GM10266 (cell line): ENCODE data around the gene ULK4.
A peak's percentile ranks its signal among the peaks of the same experiment; 100 is the strongest.
"Not testable (repeated sequence)": the region's sequence is repeated elsewhere in the genome, so short reads cannot be mapped to it uniquely, and the experiment has no call there.

ENCODE experiments used
- DNase-seq: peaks from one replicate; pipeline ENCODE4 v3.0.0; 2012; ENCODE audit errors: extremely low spot score
- TF ChIP-seq, protein P1 (sequence below): IDR thresholded peaks from 2 replicates; pipeline ENCODE4 v1.5.1; 2012; ENCODE audit warnings: mild to moderate bottlenecking, low read depth; ENCODE audit not compliant: control insufficient read depth, insufficient read depth; ENCODE audit errors: missing control alignments

ULK4 gene

DNA sequence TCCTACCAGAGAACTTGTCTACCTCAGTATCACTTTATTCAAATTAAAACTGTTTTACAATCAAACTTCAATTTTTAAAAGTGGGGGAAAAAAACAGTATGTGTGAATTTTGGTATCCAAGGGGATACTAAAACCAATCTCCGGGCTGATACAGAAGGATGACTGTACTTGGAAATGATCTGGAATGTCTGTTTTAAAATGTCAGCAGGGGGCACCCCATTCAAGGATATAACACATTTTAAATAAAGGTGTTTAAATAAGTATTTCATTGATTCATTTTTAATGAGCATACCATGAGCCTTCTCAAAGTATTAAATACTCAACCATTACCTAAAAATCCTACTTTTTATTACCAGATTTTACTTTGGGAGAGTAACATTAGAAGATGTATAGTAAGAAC lies 67.9 kb downstream of the ULK4 start:
- no peak for DNase-seq
- TF ChIP-seq, protein P1, sequence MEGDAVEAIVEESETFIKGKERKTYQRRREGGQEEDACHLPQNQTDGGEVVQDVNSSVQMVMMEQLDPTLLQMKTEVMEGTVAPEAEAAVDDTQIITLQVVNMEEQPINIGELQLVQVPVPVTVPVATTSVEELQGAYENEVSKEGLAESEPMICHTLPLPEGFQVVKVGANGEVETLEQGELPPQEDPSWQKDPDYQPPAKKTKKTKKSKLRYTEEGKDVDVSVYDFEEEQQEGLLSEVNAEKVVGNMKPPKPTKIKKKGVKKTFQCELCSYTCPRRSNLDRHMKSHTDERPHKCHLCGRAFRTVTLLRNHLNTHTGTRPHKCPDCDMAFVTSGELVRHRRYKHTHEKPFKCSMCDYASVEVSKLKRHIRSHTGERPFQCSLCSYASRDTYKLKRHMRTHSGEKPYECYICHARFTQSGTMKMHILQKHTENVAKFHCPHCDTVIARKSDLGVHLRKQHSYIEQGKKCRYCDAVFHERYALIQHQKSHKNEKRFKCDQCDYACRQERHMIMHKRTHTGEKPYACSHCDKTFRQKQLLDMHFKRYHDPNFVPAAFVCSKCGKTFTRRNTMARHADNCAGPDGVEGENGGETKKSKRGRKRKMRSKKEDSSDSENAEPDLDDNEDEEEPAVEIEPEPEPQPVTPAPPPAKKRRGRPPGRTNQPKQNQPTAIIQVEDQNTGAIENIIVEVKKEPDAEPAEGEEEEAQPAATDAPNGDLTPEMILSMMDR: peak; percentile 49

DNA sequence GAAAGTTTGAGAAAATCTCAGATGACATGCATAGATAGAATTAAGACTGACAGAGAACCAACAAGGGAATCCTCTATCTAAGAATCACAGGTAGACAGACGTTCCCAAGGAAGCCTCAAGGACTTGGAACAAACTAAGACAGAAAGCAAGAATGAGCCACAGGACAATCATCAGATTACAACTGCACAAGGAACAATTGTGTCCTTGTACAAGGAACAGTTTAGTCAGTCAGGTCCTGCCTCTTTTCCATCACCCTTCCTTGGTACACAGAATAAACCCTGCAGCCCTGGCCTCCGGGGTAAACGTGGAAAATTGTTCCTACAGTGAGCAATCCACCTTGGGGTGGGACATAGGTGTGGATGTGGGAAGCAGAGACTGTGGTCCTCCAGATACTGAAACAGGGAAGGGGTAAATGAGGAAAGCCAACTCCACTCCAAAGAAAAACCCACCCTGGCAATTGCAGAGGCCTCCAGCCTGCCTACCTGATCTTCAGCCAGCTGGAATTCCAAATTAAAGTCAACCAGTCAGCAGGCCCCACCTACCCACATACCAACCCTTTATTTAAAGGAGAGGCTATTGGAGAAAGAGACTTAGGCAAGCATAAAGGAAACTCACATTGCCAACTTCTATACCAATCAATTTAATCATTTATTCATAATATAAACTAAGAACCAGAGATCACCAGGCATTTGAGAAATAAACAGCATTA lies 73.4 kb downstream of the ULK4 start:
- TF ChIP-seq, protein P1: no peak
- DNase-seq: no peak

DNA sequence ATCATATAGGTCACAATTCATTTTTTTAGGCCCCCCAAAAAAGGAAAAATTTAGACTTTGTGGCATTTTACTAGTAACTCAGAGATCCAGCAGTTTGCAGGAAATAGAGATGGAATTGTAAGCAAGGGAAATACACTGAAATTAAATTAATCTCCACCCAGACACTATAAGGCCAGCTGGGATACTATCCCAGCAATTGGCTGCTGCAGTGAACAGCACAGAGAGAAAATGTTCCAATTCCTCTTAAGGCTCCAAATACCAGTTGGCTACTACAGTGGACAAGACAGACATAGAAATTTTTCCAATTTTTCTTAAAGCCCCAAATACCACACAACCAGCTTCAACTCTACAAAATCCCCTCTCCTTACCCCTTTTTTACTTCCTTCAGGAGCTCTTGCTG lies 78.9 kb downstream of the ULK4 start:
- DNase-seq: no peak
- TF ChIP-seq, protein P1: no peak

GRCh38 chr3:41881233-41881821 lies 80.6 kb downstream of the ULK4 start:
- peak; percentile 13 for DNase-seq
- TF ChIP-seq, protein P1: peak; percentile 67

DNA sequence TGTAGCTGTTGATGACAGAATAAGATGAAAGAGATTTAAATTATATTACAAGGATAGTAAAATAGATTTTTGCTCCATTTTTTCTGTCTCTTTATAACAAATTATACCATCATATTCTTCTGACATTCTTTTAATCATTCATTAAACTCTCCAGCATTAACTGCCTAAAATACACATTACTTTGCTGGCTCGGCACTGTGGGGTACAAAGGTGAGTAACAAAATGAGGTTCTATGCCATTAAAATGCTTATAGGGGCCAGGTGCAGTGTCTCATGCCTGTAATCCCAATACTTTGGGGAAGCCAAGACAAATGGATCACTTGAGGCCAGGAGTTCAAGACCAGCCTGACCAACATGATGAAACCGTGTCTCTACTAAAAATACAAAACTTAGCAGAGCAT lies 81.5 kb downstream of the ULK4 start:
- TF ChIP-seq, protein P1: no peak
- DNase-seq: no peak

DNA sequence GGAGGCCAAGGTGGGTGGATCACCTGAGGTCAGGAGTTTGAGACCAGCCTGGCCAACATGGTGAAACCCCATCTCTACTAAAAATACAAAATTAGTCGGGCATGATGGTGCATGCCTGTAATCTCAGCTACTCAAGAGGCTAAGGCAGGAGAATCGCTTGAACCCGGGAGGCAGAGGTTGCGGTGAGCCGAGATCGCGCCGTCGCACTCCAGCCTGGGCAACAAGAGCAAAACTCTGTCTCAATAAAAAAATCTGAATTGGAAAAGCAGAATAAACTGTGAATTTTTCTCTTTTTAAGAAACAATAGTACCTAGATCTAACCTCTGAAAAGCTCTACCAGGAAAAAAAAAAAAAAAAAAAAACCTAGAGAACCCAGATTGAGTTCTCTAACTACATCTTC lies 84.2 kb downstream of the ULK4 start:
- DNase-seq: not testable (repeated sequence)

- no peak for DNase-seq
- TF ChIP-seq, protein P1: no peak
Measured at GRCh38 chr3:41874022-41874421, 87.9 kb downstream of the ULK4 start.

GRCh38 chr3:41872157-41872556 lies 89.7 kb downstream of the ULK4 start:
- TF ChIP-seq, protein P1: no peak
- DNase-seq: no peak
